Mucosa of descending colon (tissue), 3 donors: ENCODE results near the gene TOX3. TPM values are rescaled to one million over a fixed set of nuclear protein-coding genes. Genes with fewer than 3 reads are reported as not detected.

ENCODE experiments used
- ATAC-seq: fragments of 200-7000 bp; cut with Tn5 transposase; one replicate; pipeline ENCODE4 v1.9.1; 2020; ENCODE audit warnings: mild to moderate bottlenecking, moderate library complexity
- DNase-seq, 3 donors: peaks; one replicate each; pipeline ENCODE4 v3.0.0-alpha.2; 2020
- H3K36me3 ChIP-seq: fragments of 200-600 bp; one replicate; pipeline ENCODE4 v1.8.0; 2021; ENCODE audit warnings: low read depth, mild to moderate bottlenecking
- H3K4me1 ChIP-seq: fragments of 200-600 bp; one replicate; pipeline ENCODE4 v1.8.0; 2021; ENCODE audit warnings: low read depth, mild to moderate bottlenecking
- H3K4me3 ChIP-seq: fragments of 200-600 bp; one replicate; pipeline ENCODE4 v1.8.0; 2021; ENCODE audit warnings: mild to moderate bottlenecking
- H3K9me3 ChIP-seq: fragments of 200-600 bp; one replicate; pipeline ENCODE4 v1.8.0; 2021; ENCODE audit warnings: mild to moderate bottlenecking
- CTCF ChIP-seq: fragments of 200-600 bp; IDR thresholded peaks from one replicate; pipeline ENCODE4 v1.8.0; 2022; ENCODE audit warnings: antibody characterized with exemption, mild to moderate bottlenecking
- intact Hi-C, 2 donors: fragments of 100-400 bp; cut with DNase I in 1 of 2; cut with micrococcal nuclease in 1 of 2; formaldehyde crosslinking; loops; one replicate each; pipeline versions ENCODE4 v1.11.0 to v1.11.1; 2022; cut with DNase I, micrococcal nuclease
- long read RNA-seq, 2 donors: library from polyadenylated mRNA; unstranded; transcript quantifications; one replicate each; pipeline ENCODE4 v2.0.0, GENCODE V29; 2019 to 2021
- total RNA-seq, 3 donors: library from RNA; stranded (reverse); fragmentation: NEBNext Ultra II Directional in 2 of 3; extraction: Animal tissue kit (Norgen Biotek cat#: 25700) in 2 of 3; gene quantifications; one replicate each; pipeline versions ENCODE4 v1.2.1 to v1.2.4, GENCODE V29; 2021 to 2023
- donor health status: DM: no; HTN: no; CAD: no; lungs with moderate emphysema.
- donor health status: DM: no; HTN: no; CAD: no.
- donor health status: DM: no; HTN: yes; CAD: no.

The TOX3 gene
- 10 to 100 TPM; 16.0 to 47.6 (median 42.3) TPM for total RNA-seq
- long read RNA-seq, donor 1, transcript TOX3-201 (7 exons, 3,233 nt), result major isoform, 11 of 22 reads
- long read RNA-seq, donor 1, partial matches to known transcripts, result 6 of 22 reads
- long read RNA-seq, donor 1, other reads (novel, unspliced or antisense), result 5 of 22 reads
- long read RNA-seq, donor 2, partial matches to known transcripts, result 2 of 2 reads
- long read RNA-seq, donor 2, other reads (novel, unspliced or antisense), result 0 of 2 reads

- DNase-seq (peak; percentile 74 to 86 (median 76)), ATAC-seq (peak; percentile 85)
- Histone ChIP-seq H3K36me3 (no peaks in the 10 kb centered on the region), H3K4me1 (peaks cover 10% of the 10 kb centered on the region), H3K4me3 (peak within 1 kb of the TSS; percentile 72), H3K9me3 (no peaks in the 10 kb centered on the region)
- intact Hi-C loops, result no loop called here
- TF ChIP-seq CTCF, result no peak
These were observed at the start of gene TOX3 for GRCh38 chr16:52547004-52547833. TSS of gene TOX3 (minus strand) at chr16:52547143. CDS start at chr16:52546723, 420 bp downstream.

GRCh38 chr16:52592778-52593177 is 45.8 kb upstream of the TOX3 start:
- H3K4me3 ChIP-seq, result no peak overlapping the region
- intact Hi-C loops, result no loop called here
- ATAC-seq, result no peak
- H3K9me3 ChIP-seq, result no peaks in the 10 kb centered on the region
- TF ChIP-seq CTCF, result no peak
- H3K4me1 ChIP-seq, result no peaks in the 10 kb centered on the region
- no peaks in the 10 kb centered on the region for H3K36me3 ChIP-seq
- no peak for DNase-seq

GRCh38 chr16:52591934-52592592 is 45.1 kb upstream of the TOX3 start:
- Histone ChIP-seq H3K4me1 (no peaks in the 10 kb centered on the region), H3K36me3 (no peaks in the 10 kb centered on the region), H3K4me3 (no peak overlapping the region), H3K9me3 (no peaks in the 10 kb centered on the region)
- TF ChIP-seq CTCF, result no peak
- no peak for DNase-seq
- no peak for ATAC-seq
- intact Hi-C loops, result no loop called here

GRCh38 chr16:52591471-52591870 is 44.5 kb upstream of the TOX3 start:
- no peak for TF ChIP-seq CTCF
- Histone ChIP-seq H3K4me3 (no peak overlapping the region), H3K36me3 (no peaks in the 10 kb centered on the region), H3K4me1 (no peaks in the 10 kb centered on the region), H3K9me3 (no peaks in the 10 kb centered on the region)
- intact Hi-C loops, result no loop called here
- ATAC-seq (no peak), DNase-seq (no peak)

- intact Hi-C loops, result no loop called here
- no peak for TF ChIP-seq CTCF
- Histone ChIP-seq H3K36me3 (no peaks in the 10 kb centered on the region), H3K4me3 (no peak overlapping the region), H3K9me3 (no peaks in the 10 kb centered on the region), H3K4me1 (no peaks in the 10 kb centered on the region)
- DNase-seq (no peak), ATAC-seq (no peak)
These were observed 39.2 kb upstream of the TOX3 start for GRCh38 chr16:52586159-52586558.
